Activated naive CD8-positive, alpha-beta T cell treated with anti-CD3 and anti-CD28 coated beads, Interleukin-2, amount 50 U/mL, for 24 hours (primary cell): ENCODE data around the gene SIGLEC14.
"Not testable (repeated sequence)": the region's sequence is repeated elsewhere in the genome, so short reads cannot be mapped to it uniquely, and the experiment has no call there.

Source experiments
- ATAC-seq: fragments of 150-1000 bp; cut with Tn5 transposase; one replicate; pipeline ENCODE4 v1.10.0; 2021
- DNase-seq: peaks from one replicate; pipeline ENCODE4 v3.0.0; 2021
- H3K27ac Mint-ChIP-seq: one replicate; pipeline ENCODE4 v1.8.0; 2021; ENCODE audit warnings: mild to moderate bottlenecking, mixed read lengths
- H3K27me3 Mint-ChIP-seq: one replicate; pipeline ENCODE4 v1.8.0; 2021; ENCODE audit warnings: mixed read lengths
- H3K36me3 Mint-ChIP-seq: one replicate; pipeline ENCODE4 v1.8.0; 2021; ENCODE audit warnings: low read depth, mixed read lengths
- H3K4me1 Mint-ChIP-seq: one replicate; pipeline ENCODE4 v1.8.0; 2021; ENCODE audit warnings: mixed read lengths
- H3K4me3 Mint-ChIP-seq: one replicate; pipeline ENCODE4 v1.8.0; 2021; ENCODE audit warnings: mild to moderate bottlenecking, moderate library complexity, mixed read lengths
- H3K9me3 Mint-ChIP-seq: one replicate; pipeline ENCODE4 v1.8.0; 2021; ENCODE audit warnings: mixed read lengths

Gene SIGLEC14

DNA sequence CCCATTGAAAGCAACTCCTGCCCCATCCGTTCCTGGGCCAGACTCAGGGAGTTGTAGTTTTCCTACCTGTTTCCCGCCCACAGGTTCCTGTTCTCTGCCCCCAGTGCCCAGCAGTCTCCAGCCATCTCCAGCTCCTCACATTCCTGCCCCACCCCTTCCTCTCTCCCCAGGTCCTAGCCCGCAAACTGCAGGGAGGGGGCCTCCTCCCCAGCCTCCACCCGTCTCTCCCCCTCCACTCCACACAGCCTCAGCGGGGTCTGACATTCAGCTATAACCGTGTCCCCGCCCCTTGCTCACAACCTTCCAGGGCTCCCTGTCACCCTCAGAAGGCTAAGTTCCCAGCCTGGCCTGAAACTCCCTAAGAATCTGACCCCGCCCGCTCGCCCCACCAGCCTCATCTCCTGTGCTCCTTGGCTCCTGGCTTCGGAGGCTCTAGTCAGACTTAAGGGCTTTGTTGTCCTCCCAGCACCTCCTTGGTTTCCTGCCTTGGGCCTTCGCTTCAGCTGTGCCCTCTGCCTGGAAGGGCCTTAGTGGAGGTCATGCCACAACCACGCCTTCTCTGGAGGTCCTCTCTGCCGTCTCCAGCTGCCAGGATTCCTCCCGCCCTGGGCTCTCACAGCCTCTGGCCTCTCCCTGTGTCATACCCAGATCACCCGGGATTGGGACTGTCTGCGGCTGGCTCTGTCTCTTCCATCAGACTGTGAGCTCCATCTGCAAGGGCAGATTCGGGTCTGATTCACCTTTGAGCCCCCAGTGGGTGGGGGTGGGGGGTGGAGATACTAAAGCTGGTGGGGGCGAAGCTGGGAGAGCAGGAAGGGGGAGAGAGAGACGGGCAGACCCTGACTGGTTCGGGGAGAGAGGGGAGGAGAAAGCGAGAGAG, 41.4 kb upstream of the SIGLEC14 start:
- Mint-ChIP-seq H3K27me3 (peaks cover 21% of the 10 kb centered on the region), H3K4me1 (peaks cover 14% of the 10 kb centered on the region), H3K9me3 (peaks cover 9% of the 10 kb centered on the region), H3K27ac (peak overlapping the region; percentile 80), H3K36me3 (peaks cover 5% of the 10 kb centered on the region), H3K4me3 (peak overlapping the region; percentile 79)
- ATAC-seq (no peak), DNase-seq (no peak)

DNA sequence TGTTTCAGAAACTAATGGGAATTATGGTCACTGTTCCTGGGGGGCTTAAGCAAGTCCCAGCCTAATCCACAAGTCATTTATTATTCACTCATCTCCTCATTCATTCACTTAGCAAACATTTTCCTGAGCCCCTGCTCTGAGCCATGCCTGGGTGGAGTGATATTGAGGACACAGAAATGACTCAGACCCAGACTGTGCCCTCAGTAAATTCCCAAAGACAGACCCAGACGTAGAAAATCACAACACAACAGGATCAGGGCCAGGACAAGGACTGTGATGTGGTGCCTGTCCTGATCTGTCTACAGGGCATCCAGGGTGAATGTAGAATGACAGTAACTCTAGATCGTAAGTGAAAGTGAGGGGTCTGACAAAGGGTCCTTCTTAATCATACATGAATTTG, 39.5 kb upstream of the SIGLEC14 start:
- Mint-ChIP-seq H3K36me3 (peaks cover 5% of the 10 kb centered on the region), H3K4me3 (no peak overlapping the region), H3K4me1 (peaks cover 11% of the 10 kb centered on the region), H3K27ac (no peak overlapping the region), H3K9me3 (peaks cover 9% of the 10 kb centered on the region), H3K27me3 (peaks cover 17% of the 10 kb centered on the region)
- DNase-seq (no peak), ATAC-seq (no peak)

DNA sequence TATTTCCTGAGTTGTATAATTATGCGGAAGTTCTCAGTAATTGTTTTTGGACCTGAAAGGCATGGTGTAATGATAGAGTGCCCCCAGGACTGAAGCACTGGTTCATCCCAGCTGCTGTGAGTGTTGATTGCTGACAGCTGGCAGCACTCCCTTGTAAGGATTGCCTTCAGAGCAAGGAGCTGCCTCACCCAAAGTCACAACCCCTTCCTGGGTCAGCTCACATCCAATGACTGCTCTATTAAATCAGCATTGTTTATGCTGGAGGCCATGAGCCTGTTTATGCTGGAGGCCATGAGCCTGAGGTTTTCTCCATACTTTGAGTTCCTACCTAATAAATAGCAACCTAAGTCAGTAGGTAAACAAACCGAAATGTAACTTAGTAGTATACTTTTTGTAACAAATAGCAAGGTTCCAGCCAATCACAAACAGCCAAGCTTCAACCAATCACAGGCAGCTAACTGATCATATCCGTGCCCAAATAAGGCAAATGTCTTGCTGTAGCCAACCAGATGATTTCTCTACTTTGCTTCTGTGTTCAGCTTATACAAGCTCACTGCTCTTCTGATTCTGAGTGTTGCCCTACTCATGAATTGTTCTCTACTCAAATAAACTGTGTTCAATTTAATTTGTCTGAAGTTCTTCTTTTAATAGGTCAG, 34.8 kb upstream of the SIGLEC14 start:
- no peak for ATAC-seq
- DNase-seq = no peak
- peaks cover 14% of the 10 kb centered on the region for H3K4me1 Mint-ChIP-seq
- no peak overlapping the region for H3K27ac Mint-ChIP-seq
- H3K27me3 Mint-ChIP-seq = peaks cover 5% of the 10 kb centered on the region
- H3K36me3 Mint-ChIP-seq = peaks cover 5% of the 10 kb centered on the region
- no peak overlapping the region for H3K4me3 Mint-ChIP-seq
- peaks cover 18% of the 10 kb centered on the region for H3K9me3 Mint-ChIP-seq

DNA sequence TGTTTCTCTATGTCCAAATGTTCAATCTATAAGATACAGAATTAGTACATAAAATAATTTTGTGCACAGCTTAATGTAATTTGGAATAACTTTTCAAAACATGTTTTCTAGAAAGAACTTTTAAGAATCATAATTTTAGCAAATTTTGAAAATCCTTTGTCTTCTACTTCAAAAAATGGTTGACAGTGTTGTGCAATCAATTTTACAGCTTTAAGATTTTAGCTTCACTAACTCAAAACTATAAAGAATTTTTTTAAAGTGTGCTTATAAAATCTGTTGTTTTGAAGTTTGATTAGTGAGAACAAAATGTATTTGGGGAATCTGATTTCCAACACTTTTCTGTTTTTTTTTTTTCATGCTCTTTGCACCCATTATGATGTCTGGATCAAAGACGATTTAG, 33.8 kb upstream of the SIGLEC14 start:
- H3K27ac Mint-ChIP-seq = no peak overlapping the region

DNA sequence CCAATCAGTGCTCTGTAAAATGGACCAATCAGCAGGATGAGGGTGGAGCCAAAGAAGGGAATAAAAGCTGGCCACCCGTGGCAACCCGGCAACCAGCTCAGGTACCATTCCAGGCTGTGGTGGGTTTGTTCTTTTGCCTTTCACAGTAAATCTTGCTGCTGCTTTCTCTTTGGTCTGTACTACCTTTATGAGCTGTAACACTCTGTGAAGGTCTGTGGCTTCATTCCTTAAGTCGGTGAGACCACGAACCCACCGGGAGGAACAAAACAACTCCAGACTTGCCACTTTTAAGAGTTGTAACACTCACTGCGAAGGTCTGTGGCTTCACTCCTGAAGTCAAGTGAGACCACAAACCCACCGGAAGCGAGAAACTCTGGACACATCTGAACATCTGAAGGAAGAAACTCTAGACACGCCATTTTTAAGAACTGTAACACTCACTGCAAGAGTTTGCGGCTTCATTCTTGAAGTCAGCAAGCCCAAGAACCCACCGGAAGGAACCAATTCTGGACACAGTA, 30.0 kb upstream of the SIGLEC14 start:
- Mint-ChIP-seq H3K9me3 (peaks cover 19% of the 10 kb centered on the region), H3K4me3 (peak overlapping the region; percentile 53), H3K4me1 (peaks cover 21% of the 10 kb centered on the region), H3K27ac (peak overlapping the region; percentile 69), H3K27me3 (peaks cover 8% of the 10 kb centered on the region), H3K36me3 (peaks cover 3% of the 10 kb centered on the region)
- DNase-seq (no peak), ATAC-seq (peak; percentile 79)

More for the DNA sequence above, 33.8 kb upstream of the SIGLEC14 start:
- H3K27me3 Mint-ChIP-seq = peaks cover 5% of the 10 kb centered on the region
- H3K9me3 Mint-ChIP-seq = peaks cover 25% of the 10 kb centered on the region
- H3K4me1 Mint-ChIP-seq = peaks cover 21% of the 10 kb centered on the region
- DNase-seq = no peak
- ATAC-seq = no peak
- H3K36me3 Mint-ChIP-seq = peaks cover 6% of the 10 kb centered on the region
- H3K4me3 Mint-ChIP-seq = no peak overlapping the region

DNA sequence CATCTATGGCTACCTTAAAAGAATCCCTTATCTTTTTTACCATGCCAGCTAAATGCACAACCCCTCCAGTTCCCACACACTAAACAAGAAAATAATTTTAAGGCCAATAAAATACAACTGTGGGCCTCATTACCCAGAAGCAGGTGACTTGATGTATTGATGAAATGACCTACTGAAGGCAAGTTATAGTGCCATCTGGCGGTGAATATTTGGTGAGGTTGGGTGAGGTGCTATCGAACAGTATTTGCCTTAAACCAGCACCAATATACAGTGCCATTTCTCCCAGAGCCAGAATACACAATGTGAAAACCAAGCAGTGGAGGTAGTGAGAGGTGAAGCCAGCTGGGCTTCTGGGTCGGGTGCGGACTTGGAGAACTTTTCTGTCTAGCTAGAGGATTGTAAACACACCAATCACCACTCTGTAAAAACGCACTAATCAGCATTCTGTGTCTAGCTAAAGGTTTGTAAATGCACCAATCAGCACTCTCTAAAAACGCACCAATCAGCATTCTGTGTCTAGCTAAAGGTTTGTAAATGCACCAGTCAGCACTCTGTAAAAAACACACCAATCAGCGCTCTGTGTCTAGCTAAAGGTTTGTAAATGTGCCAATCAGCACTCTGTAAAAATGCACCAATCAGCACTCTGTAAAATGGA, 29.4 kb upstream of the SIGLEC14 start:
- peaks cover 11% of the 10 kb centered on the region for H3K27me3 Mint-ChIP-seq
- H3K4me1 Mint-ChIP-seq = peaks cover 21% of the 10 kb centered on the region
- H3K36me3 Mint-ChIP-seq, DNase-seq, ATAC-seq: not testable (repeated sequence)
- H3K27ac Mint-ChIP-seq = peak overlapping the region; percentile 69
- peak overlapping the region; percentile 53 for H3K4me3 Mint-ChIP-seq
- H3K9me3 Mint-ChIP-seq = peaks cover 19% of the 10 kb centered on the region

DNA sequence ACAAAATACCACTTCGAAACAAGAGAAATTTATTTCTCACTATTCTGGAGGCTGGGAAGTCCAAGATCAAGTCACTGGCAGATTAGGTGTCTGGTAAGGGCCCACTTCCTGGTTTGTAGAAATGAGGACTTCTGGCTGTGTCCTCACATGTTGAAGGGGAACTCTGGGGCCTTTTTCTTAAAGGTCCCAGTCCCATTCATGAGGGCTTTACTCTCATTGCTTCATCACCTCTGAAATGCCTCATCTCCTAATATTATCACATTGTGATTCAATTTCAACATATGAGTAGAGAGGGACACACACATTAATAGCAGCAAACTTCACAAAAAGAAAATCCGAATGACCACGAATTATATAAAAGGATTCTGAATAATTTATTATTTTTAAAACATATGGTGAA, 21.6 kb upstream of the SIGLEC14 start:
- Mint-ChIP-seq H3K27me3 (peaks cover 25% of the 10 kb centered on the region), H3K27ac (no peak overlapping the region), H3K36me3 (no peaks in the 10 kb centered on the region), H3K4me3 (no peak overlapping the region), H3K9me3 (peaks cover 7% of the 10 kb centered on the region), H3K4me1 (peaks cover 20% of the 10 kb centered on the region)
- no peak for ATAC-seq
- no peak for DNase-seq

DNA sequence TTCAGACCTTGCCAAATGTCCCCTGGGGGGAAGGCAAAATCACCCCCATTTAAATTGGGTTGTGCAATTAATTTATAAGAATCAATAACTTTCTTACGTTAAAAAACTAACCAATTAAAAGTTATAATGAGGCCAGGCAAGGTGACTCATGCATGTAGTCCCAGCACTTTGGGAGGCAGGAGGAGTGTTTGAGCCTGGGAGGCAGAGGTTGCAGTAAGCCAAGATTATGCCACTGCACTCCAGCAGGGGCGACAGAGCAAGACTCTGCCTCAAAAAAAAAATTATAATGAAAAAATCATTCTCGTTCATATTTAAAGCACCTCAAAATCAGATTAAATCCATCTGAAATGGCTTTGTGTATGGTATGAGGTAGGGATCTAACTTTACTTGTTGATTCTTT, 18.4 kb upstream of the SIGLEC14 start:
- peaks cover 20% of the 10 kb centered on the region for H3K4me1 Mint-ChIP-seq
- H3K4me3 Mint-ChIP-seq = no peak overlapping the region
- H3K27ac Mint-ChIP-seq = no peak overlapping the region
- ATAC-seq = no peak
- H3K27me3 Mint-ChIP-seq = peaks cover 36% of the 10 kb centered on the region
- no peak for DNase-seq
- H3K36me3 Mint-ChIP-seq = no peaks in the 10 kb centered on the region
- peaks cover 3% of the 10 kb centered on the region for H3K9me3 Mint-ChIP-seq

DNA sequence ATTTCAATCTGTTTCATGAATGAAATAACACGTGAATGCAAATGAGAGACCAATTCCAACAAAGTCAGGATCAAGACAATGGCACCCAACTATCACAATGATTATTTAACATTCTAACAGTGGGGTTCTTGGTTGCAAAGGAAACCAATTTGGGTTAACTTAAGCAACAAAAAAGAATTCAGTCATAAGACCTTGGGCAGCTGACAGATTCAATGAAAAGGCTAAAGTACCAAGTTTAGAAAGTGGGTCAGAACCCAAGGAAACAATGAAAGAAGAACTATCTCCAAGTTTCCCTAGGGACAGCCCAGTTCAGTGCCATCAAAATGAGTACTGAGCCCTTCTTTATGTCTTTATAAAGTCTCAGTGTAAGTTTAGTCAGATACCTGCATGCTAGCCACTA, 17.5 kb upstream of the SIGLEC14 start:
- ATAC-seq (no peak), DNase-seq (no peak)
- no peaks in the 10 kb centered on the region for H3K36me3 Mint-ChIP-seq
- H3K27me3 Mint-ChIP-seq = peaks cover 38% of the 10 kb centered on the region
- peaks cover 3% of the 10 kb centered on the region for H3K9me3 Mint-ChIP-seq
- H3K4me1 Mint-ChIP-seq = peaks cover 12% of the 10 kb centered on the region
- no peak overlapping the region for H3K4me3 Mint-ChIP-seq
- no peak overlapping the region for H3K27ac Mint-ChIP-seq

DNA sequence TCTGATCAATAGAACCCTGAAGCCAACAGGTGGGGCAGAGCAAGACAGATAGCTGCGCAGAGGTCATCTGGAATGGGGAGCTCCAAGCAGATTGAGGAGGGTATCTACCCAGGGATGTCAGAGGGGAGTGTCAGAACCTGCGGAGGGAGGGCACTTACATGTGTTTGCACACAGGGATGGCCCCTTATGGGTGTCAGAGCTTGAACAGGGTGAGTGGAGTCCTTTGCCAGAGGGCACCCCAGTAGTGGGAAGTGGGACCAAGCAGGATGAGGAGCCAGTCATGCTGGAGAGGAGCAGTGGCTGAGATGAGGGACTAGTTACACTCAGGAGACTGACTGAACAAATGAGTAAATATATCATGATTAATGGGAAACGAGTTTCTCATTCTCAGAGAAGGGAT, 17.0 kb upstream of the SIGLEC14 start:
- no peak overlapping the region for H3K27ac Mint-ChIP-seq
- peaks cover 7% of the 10 kb centered on the region for H3K4me1 Mint-ChIP-seq
- H3K4me3 Mint-ChIP-seq = no peak overlapping the region
- DNase-seq = no peak
- H3K27me3 Mint-ChIP-seq = peaks cover 38% of the 10 kb centered on the region
- peaks cover 3% of the 10 kb centered on the region for H3K9me3 Mint-ChIP-seq
- no peaks in the 10 kb centered on the region for H3K36me3 Mint-ChIP-seq
- ATAC-seq = no peak

DNA sequence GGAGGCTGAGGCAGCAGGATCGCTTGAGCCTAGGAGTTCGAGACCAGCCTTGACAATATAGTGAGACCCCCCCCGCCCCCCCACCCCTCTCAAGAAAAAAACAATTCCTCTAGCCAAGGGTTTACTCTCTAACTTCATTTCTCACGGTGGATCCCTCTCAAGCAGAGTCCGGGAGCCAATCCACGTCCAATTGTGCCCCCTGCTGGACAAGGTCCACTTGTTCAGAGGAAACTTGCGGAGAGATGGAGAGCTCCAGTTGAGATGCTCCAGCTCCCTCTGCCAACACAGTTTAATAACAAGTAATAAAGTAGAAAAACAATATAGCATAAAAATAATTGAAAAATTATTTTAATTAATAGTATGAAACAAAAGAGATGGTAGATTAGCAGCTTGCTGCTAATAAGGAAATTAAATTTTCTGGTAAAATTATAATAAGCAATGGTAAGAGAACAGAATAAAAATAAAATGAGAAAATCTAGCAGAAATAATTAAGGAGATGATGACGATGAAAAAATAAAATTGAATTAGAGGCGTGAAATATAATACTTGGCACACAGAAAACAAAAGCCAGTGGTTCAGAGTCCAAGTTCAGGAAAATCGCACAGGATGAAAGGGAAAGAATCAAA, 14.5 kb upstream of the SIGLEC14 start:
- peaks cover 3% of the 10 kb centered on the region for H3K9me3 Mint-ChIP-seq
- H3K4me3 Mint-ChIP-seq = no peak overlapping the region
- no peak for ATAC-seq
- H3K36me3 Mint-ChIP-seq = no peaks in the 10 kb centered on the region
- peak; percentile 72 for DNase-seq
- H3K27ac Mint-ChIP-seq = no peak overlapping the region
- H3K27me3 Mint-ChIP-seq = peaks cover 39% of the 10 kb centered on the region
- H3K4me1 Mint-ChIP-seq = peaks cover 5% of the 10 kb centered on the region

DNA sequence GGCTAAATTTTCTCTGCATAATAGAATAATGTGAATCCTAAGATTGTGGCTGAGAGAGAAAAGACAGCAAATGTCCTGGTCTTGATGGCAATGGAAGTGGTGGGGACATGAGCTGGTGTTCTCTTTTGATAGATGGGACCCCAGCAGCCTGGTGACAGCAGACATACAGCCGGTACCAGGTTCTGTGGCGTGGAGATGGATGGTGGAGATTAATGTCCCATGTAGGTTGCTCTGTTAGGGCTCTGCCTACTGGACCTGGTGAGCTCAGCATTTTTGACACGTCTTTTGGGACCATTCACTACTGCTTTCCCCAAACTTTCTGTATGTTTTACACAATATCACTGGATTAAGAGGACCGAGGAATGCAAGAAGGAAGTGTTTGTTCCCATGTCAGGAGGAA, 8.2 kb upstream of the SIGLEC14 start:
- Mint-ChIP-seq H3K27ac (no peak overlapping the region), H3K4me1 (peaks cover 5% of the 10 kb centered on the region), H3K9me3 (no peaks in the 10 kb centered on the region), H3K4me3 (no peak overlapping the region), H3K36me3 (no peaks in the 10 kb centered on the region), H3K27me3 (peaks cover 27% of the 10 kb centered on the region)
- no peak for ATAC-seq
- DNase-seq = no peak

DNA sequence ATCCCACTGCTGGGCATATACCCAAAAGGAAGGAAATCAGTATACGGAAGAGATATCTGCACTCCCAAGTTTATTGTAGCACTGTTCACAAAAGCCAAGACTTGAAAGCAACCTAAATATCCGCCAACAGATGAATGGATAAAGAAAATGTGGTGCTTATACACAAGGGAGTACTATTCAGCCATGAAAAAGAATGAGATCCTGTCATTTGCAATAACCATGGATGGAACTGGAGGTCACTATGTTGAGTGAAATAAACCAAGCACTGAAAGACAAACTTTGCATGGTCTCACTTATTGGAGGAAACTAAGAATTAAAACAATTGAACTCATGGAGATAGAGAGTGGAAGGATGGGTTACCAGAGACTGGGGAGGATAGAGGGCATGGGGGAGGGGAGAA, 6.5 kb upstream of the SIGLEC14 start:
- no peak overlapping the region for H3K4me3 Mint-ChIP-seq
- peaks cover 5% of the 10 kb centered on the region for H3K4me1 Mint-ChIP-seq
- DNase-seq = no peak
- no peak for ATAC-seq
- H3K27ac Mint-ChIP-seq = no peak overlapping the region
- no peaks in the 10 kb centered on the region for H3K9me3 Mint-ChIP-seq
- H3K36me3 Mint-ChIP-seq = no peaks in the 10 kb centered on the region
- H3K27me3 Mint-ChIP-seq = peaks cover 28% of the 10 kb centered on the region

DNA sequence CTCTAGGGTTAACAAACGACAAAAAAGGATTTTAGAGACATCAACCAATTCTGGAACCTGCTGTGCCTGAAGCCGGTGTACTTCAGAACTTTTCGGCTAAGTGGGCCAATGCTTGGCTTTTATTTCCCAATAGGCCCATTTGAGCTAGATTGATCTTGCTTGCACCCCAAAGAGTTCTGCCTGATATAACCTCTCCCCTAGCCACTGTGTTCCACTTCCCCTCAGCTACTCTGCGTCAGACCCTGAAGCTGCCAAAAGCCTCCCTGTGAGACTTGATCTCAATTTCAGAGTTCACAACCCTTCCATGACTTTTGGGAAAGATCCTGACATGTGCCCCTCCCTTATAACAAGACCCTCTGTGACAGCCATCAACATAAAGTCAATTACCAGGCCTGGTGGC, 5.6 kb upstream of the SIGLEC14 start:
- peaks cover 28% of the 10 kb centered on the region for H3K27me3 Mint-ChIP-seq
- H3K9me3 Mint-ChIP-seq = no peaks in the 10 kb centered on the region
- H3K27ac Mint-ChIP-seq = no peak overlapping the region
- H3K36me3 Mint-ChIP-seq = no peaks in the 10 kb centered on the region
- DNase-seq = no peak
- no peak overlapping the region for H3K4me3 Mint-ChIP-seq
- no peak for ATAC-seq
- peaks cover 5% of the 10 kb centered on the region for H3K4me1 Mint-ChIP-seq
